Neural crest cell (in vitro differentiated cells): ENCODE data around the gene CLEC10A. TPM values are rescaled to one million over a fixed set of nuclear protein-coding genes. Genes with fewer than 3 reads are reported as not detected.
A peak's percentile ranks its signal among the peaks of the same experiment; 100 is the strongest.

Experiments used
- DNase-seq: peaks from one replicate; pipeline ENCODE4 v3.0.0; 2021; ENCODE audit warnings: low read depth, mixed read lengths, low spot score
- H3K27ac Mint-ChIP-seq: one replicate; pipeline ENCODE4 v1.8.0; 2021; ENCODE audit warnings: mild to moderate bottlenecking, mixed read lengths; ENCODE audit not compliant: unreplicated experiment
- H3K27me3 Mint-ChIP-seq: 2 replicates; pipeline ENCODE4 v1.8.0; 2021; ENCODE audit warnings: low read depth, mild to moderate bottlenecking, mixed read lengths
- H3K36me3 Mint-ChIP-seq: 2 replicates; pipeline ENCODE4 v1.8.0; 2021; ENCODE audit warnings: low read depth, mild to moderate bottlenecking, mixed read lengths
- H3K4me1 Mint-ChIP-seq: 2 replicates; pipeline ENCODE4 v1.8.0; 2021; ENCODE audit warnings: mixed read lengths
- H3K4me3 Mint-ChIP-seq: one replicate; pipeline ENCODE4 v1.8.0; 2021; ENCODE audit warnings: mild to moderate bottlenecking, mixed read lengths
- H3K9me3 Mint-ChIP-seq: 2 replicates; pipeline ENCODE4 v1.8.0; 2021; ENCODE audit warnings: mixed read lengths
- CTCF ChIP-seq: fragments of 200-600 bp; sonication (generic); conservative IDR thresholded peaks from 2 replicates; pipeline ENCODE4 v1.5.0; 2021; ENCODE audit warnings: antibody characterized with exemption, mild to moderate bottlenecking
- total RNA-seq: library from RNA; stranded (reverse); gene quantifications from 2 replicates; pipeline ENCODE4 v1.2.1, GENCODE V29; 2021

CLEC10A gene
- total RNA-seq, 1 donor from 2014 or later: not detected

- no peak for TF ChIP-seq CTCF
- Mint-ChIP-seq H3K27me3 (peaks cover 17% of the 10 kb centered on the region), H3K9me3 (no peaks in the 10 kb centered on the region), H3K4me1 (peaks cover 32% of the 10 kb centered on the region), H3K27ac (peak overlapping the region; percentile 67), H3K4me3 (peak overlapping the region; percentile 98), H3K36me3 (no peaks in the 10 kb centered on the region)
- DNase-seq: no peak
These were observed 45.0 kb downstream of the CLEC10A start for GRCh38 chr17:7034955-7035590.

- no peak overlapping the region for H3K27ac Mint-ChIP-seq
- peaks cover 18% of the 10 kb centered on the region for H3K27me3 Mint-ChIP-seq
- no peaks in the 10 kb centered on the region for H3K9me3 Mint-ChIP-seq
- no peaks in the 10 kb centered on the region for H3K4me1 Mint-ChIP-seq
- no peak for TF ChIP-seq CTCF
- no peak for DNase-seq
- H3K36me3 Mint-ChIP-seq: no peaks in the 10 kb centered on the region
- H3K4me3 Mint-ChIP-seq: no peak overlapping the region
These were observed 50.4 kb downstream of the CLEC10A start for GRCh38 chr17:7029659-7030058.

- no peak overlapping the region for H3K4me3 Mint-ChIP-seq
- H3K4me1 Mint-ChIP-seq: no peaks in the 10 kb centered on the region
- H3K9me3 Mint-ChIP-seq: no peaks in the 10 kb centered on the region
- no peak for TF ChIP-seq CTCF
- H3K27me3 Mint-ChIP-seq: peaks cover 23% of the 10 kb centered on the region
- DNase-seq: no peak
- no peaks in the 10 kb centered on the region for H3K36me3 Mint-ChIP-seq
- peak overlapping the region; percentile 20 for H3K27ac Mint-ChIP-seq
These were observed 51.0 kb downstream of the CLEC10A start for GRCh38 chr17:7029096-7029495.

- no peaks in the 10 kb centered on the region for H3K36me3 Mint-ChIP-seq
- no peak overlapping the region for H3K27ac Mint-ChIP-seq
- no peak overlapping the region for H3K4me3 Mint-ChIP-seq
- no peak for DNase-seq
- TF ChIP-seq CTCF: no peak
- H3K4me1 Mint-ChIP-seq: peaks cover 11% of the 10 kb centered on the region
- H3K27me3 Mint-ChIP-seq: peaks cover 40% of the 10 kb centered on the region
- no peaks in the 10 kb centered on the region for H3K9me3 Mint-ChIP-seq
These were observed 52.7 kb downstream of the CLEC10A start for GRCh38 chr17:7027335-7027734.

GRCh38 chr17:7026471-7027115, 53.5 kb downstream of the CLEC10A start:
- no peak for TF ChIP-seq CTCF

More at GRCh38 chr17:7026471-7027115, 53.5 kb downstream of the CLEC10A start:
- no peak overlapping the region for H3K4me3 Mint-ChIP-seq
- peaks cover 13% of the 10 kb centered on the region for H3K4me1 Mint-ChIP-seq
- H3K27ac Mint-ChIP-seq: no peak overlapping the region
- DNase-seq: no peak
- H3K9me3 Mint-ChIP-seq: no peaks in the 10 kb centered on the region
- H3K27me3 Mint-ChIP-seq: peaks cover 48% of the 10 kb centered on the region
- H3K36me3 Mint-ChIP-seq: no peaks in the 10 kb centered on the region
